ENCODE results near the gene SLCO1B3. TPM values are rescaled to one million over a fixed set of nuclear protein-coding genes. Genes with fewer than 3 reads are reported as not detected.

SLCO1B3 gene
- polyA plus RNA-seq, 1 experiment, result not detected

- POLR2A ChIA-PET, result no interaction called here
- Histone ChIP-seq H3K4me3 (ENCODE audit: low read depth, low read length) (no peak overlapping the region), H3K9me3 (ENCODE audit: control insufficient read depth, insufficient read depth, low read length) (peaks cover 26% of the 10 kb centered on the region), H3K27ac (ENCODE audit: low read depth, low read length) (no peak overlapping the region), H3K27me3 (ENCODE audit: control insufficient read depth, insufficient read depth, low read length) (no peaks in the 10 kb centered on the region)
- CTCF ChIA-PET, result no interaction called here
- DNase-seq (ENCODE audit: low read depth, low spot score), result no peak
- TF ChIP-seq CTCF (IDR thresholded peaks at IDR 0.05; ENCODE audit: low read depth, low read length), result no peak
Observed at GRCh38 chr12:20808521-20808920, 2.0 kb upstream of the SLCO1B3 start.

- Histone ChIP-seq H3K27me3 (ENCODE audit: control insufficient read depth, insufficient read depth, low read length) (no peaks in the 10 kb centered on the region), H3K9me3 (ENCODE audit: control insufficient read depth, insufficient read depth, low read length) (peaks cover 13% of the 10 kb centered on the region), H3K27ac (ENCODE audit: low read depth, low read length) (no peak overlapping the region), H3K4me3 (ENCODE audit: low read depth, low read length) (no peak overlapping the region)
- ChIA-PET CTCF (no interaction called here), POLR2A (no interaction called here)
- no peak for TF ChIP-seq CTCF (IDR thresholded peaks at IDR 0.05; ENCODE audit: low read depth, low read length)
- DNase-seq (ENCODE audit: low read depth, low spot score), result no peak
Observed at GRCh38 chr12:20815574-20815973, 5.1 kb downstream of the SLCO1B3 start.

GRCh38 chr12:20822415-20822814, 11.9 kb downstream of the SLCO1B3 start:
- ChIA-PET POLR2A (no interaction called here), CTCF (no interaction called here)
- Histone ChIP-seq H3K4me3 (ENCODE audit: low read depth, low read length) (no peak overlapping the region), H3K27ac (ENCODE audit: low read depth, low read length) (no peak overlapping the region), H3K9me3 (ENCODE audit: control insufficient read depth, insufficient read depth, low read length) (peaks cover 5% of the 10 kb centered on the region), H3K27me3 (ENCODE audit: control insufficient read depth, insufficient read depth, low read length) (no peaks in the 10 kb centered on the region)
- TF ChIP-seq CTCF (IDR thresholded peaks at IDR 0.05; ENCODE audit: low read depth, low read length), result no peak
- DNase-seq (ENCODE audit: low read depth, low spot score), result no peak

GRCh38 chr12:20822925-20823324, 12.4 kb downstream of the SLCO1B3 start:
- TF ChIP-seq CTCF (IDR thresholded peaks at IDR 0.05; ENCODE audit: low read depth, low read length), result no peak
- no peaks in the 10 kb centered on the region; the same call in 1 of the 2 replicates for H3K9me3 ChIP-seq (ENCODE audit: control insufficient read depth, insufficient read depth, low read length)
- no peak overlapping the region for H3K27ac ChIP-seq (ENCODE audit: low read depth, low read length)
- H3K27me3 ChIP-seq (ENCODE audit: control insufficient read depth, insufficient read depth, low read length), result no peaks in the 10 kb centered on the region
- no peak for DNase-seq (ENCODE audit: low read depth, low spot score)
- H3K4me3 ChIP-seq (ENCODE audit: low read depth, low read length), result no peak overlapping the region
- ChIA-PET POLR2A (no interaction called here), CTCF (no interaction called here)

GRCh38 chr12:20829919-20830318, 19.4 kb downstream of the SLCO1B3 start:
- no peak for DNase-seq (ENCODE audit: low read depth, low spot score)
- peaks cover 7% of the 10 kb centered on the region for H3K9me3 ChIP-seq (ENCODE audit: control insufficient read depth, insufficient read depth, low read length)
- no peaks in the 10 kb centered on the region for H3K27me3 ChIP-seq (ENCODE audit: control insufficient read depth, insufficient read depth, low read length)
- H3K4me3 ChIP-seq (ENCODE audit: low read depth, low read length), result no peak overlapping the region
- CTCF ChIA-PET, result no interaction called here
- no peak overlapping the region for H3K27ac ChIP-seq (ENCODE audit: low read depth, low read length)
- POLR2A ChIA-PET, result no interaction called here
- no peak for TF ChIP-seq CTCF (IDR thresholded peaks at IDR 0.05; ENCODE audit: low read depth, low read length)
